ACHN (cell line): Measurements from ENCODE around the gene PRR12.

ENCODE experiments used
- DNase-seq: peaks from one replicate; pipeline ENCODE4 v3.0.0-alpha.2; 2015
- in situ Hi-C: cut with HindIII; loops from 2 replicates; pipeline ENCODE4 v1.10.0; 2017; ENCODE audit warnings: low sequenced_read_pairs, low pct_ligation_motif_present, low pct_unique_long_range_greater_than_20kb

The PRR12 gene

GRCh38 chr19:49669516-49669915 lies 78.5 kb downstream of the PRR12 start:
- DNase-seq, result no peak
- in situ Hi-C loops, result no loop called here

- in situ Hi-C loops, result no loop called here
- peak; percentile 64 for DNase-seq
Measured at GRCh38 chr19:49672131-49672919, 81.3 kb downstream of the PRR12 start.
